Measurements from ENCODE around the gene DMBX1. TPM values are rescaled to one million over a fixed set of nuclear protein-coding genes. Genes with fewer than 3 reads are reported as not detected.
A peak's percentile ranks its signal among the peaks of the same experiment; 100 is the strongest.

Gene DMBX1
- total RNA-seq, 4 donors from 2014 or later, result not detected

- no peak for DNase-seq
- Histone ChIP-seq H3K27me3 (no peaks in the 10 kb centered on the region), H3K27ac (no peak overlapping the region), H3K4me3 (replicated peaks in 1 of 3) (no peak overlapping the region), H3K4me1 (peaks cover 12 to 17% of the 10 kb centered on the region in 2 donors), H3K36me3 (no peaks in the 10 kb centered on the region), H3K9me3 (no peaks in the 10 kb centered on the region)
- WGBS, 2 donors, result 52 to 65% methylated on average over 4 to 13 of the region's 14 CpGs
- intact Hi-C loops (cut with DNase I), result no loop called here
- TF ChIP-seq CTCF (IDR thresholded peaks at IDR 0.05), result no peak
- TF ChIP-seq POLR2A (IDR thresholded peaks at IDR 0.05), result no peak
These were observed 37.2 kb downstream of the DMBX1 start for GRCh38 chr1:46526691-46527291.

- no peak overlapping the region for H3K27ac ChIP-seq
- no peaks in the 10 kb centered on the region for H3K36me3 ChIP-seq
- TF ChIP-seq CTCF (IDR thresholded peaks at IDR 0.05) (peak; percentile 67 to 98 (median 94)), POLR2A (IDR thresholded peaks at IDR 0.05) (no peak)
- DNase-seq, result peak; percentile 86 to 87
- peaks cover 4 to 8% of the 10 kb centered on the region in 2 donors for H3K4me1 ChIP-seq
- 26 to 33% methylated on average over 3 of the region's 3 CpGs for WGBS, 2 donors
- intact Hi-C loops (cut with DNase I), result loop anchor here (2.0 kb wide), 1 partner anchor 49 kb away; no protein-coding TSS in a partner anchor
- H3K9me3 ChIP-seq, result no peaks in the 10 kb centered on the region
- no peak overlapping the region for H3K4me3 ChIP-seq (replicated peaks in 1 of 3)
- H3K27me3 ChIP-seq, result no peaks in the 10 kb centered on the region
These were observed 38.0 kb downstream of the DMBX1 start for GRCh38 chr1:46527474-46528296.

- H3K27ac ChIP-seq, result no peak overlapping the region
- WGBS, 2 donors, result 43 to 50% methylated on average over 11 of the region's 11 CpGs
- intact Hi-C loops (cut with DNase I), result loop anchor here (2.0 kb wide), 1 partner anchor 50 kb away; no protein-coding TSS in a partner anchor
These were observed 38.8 kb downstream of the DMBX1 start for GRCh38 chr1:46528297-46528955.

GRCh38 chr1:46529031-46529630 lies 39.5 kb downstream of the DMBX1 start:
- no peaks in the 10 kb centered on the region for H3K27me3 ChIP-seq
- DNase-seq, result no peak
- WGBS, 2 donors, result 64% methylated on average over 4 of the region's 4 CpGs
- no peaks in the 10 kb centered on the region for H3K36me3 ChIP-seq
- intact Hi-C loops (cut with DNase I), result loop anchor here (2.0 kb wide), 1 partner anchor 50 kb away; no protein-coding TSS in a partner anchor
- no peaks in the 10 kb centered on the region for H3K9me3 ChIP-seq
- H3K27ac ChIP-seq, result no peak overlapping the region
- H3K4me1 ChIP-seq, result peaks cover 0 to 5% of the 10 kb centered on the region in 2 donors
- TF ChIP-seq POLR2A (IDR thresholded peaks at IDR 0.05) (no peak), CTCF (IDR thresholded peaks at IDR 0.05) (no peak)
- H3K4me3 ChIP-seq (replicated peaks in 1 of 3), result no peak overlapping the region

More at GRCh38 chr1:46528297-46528955, 38.8 kb downstream of the DMBX1 start:
- TF ChIP-seq POLR2A (IDR thresholded peaks at IDR 0.05), result no peak
- Histone ChIP-seq H3K4me3 (replicated peaks in 1 of 3) (no peak overlapping the region), H3K9me3 (no peaks in the 10 kb centered on the region), H3K4me1 (peaks cover 0 to 3% of the 10 kb centered on the region in 2 donors), H3K27me3 (no peaks in the 10 kb centered on the region), H3K36me3 (no peaks in the 10 kb centered on the region)
- no peak for DNase-seq

- peaks cover 0 to 5% of the 10 kb centered on the region in 2 donors for H3K4me1 ChIP-seq
- intact Hi-C loops (cut with DNase I), result loop anchor here (5.0 kb wide), 1 partner anchor 197 kb away; no protein-coding TSS in a partner anchor
- no peaks in the 10 kb centered on the region for H3K9me3 ChIP-seq
- no peak for TF ChIP-seq POLR2A (IDR thresholded peaks at IDR 0.05)
- no peak for TF ChIP-seq CTCF (IDR thresholded peaks at IDR 0.05)
- no peak overlapping the region for H3K27ac ChIP-seq
- 52 to 78% methylated on average over 3 of the region's 3 CpGs for WGBS, 2 donors
- no peak for DNase-seq
- H3K27me3 ChIP-seq, result no peaks in the 10 kb centered on the region
- H3K36me3 ChIP-seq, result no peaks in the 10 kb centered on the region
- no peak overlapping the region for H3K4me3 ChIP-seq (replicated peaks in 1 of 3)
These were observed 40.7 kb downstream of the DMBX1 start for GRCh38 chr1:46530311-46530710.
